Neutrophil (primary cell): ENCODE measurements around the gene MATCAP1.

Experiments
- H3K27ac ChIP-seq: fragments of 200-600 bp; sonication (generic); 2 replicates; pipeline ENCODE4 v1.5.1; 2016; ENCODE audit warnings: mild to moderate bottlenecking, moderate library complexity
- H3K27me3 ChIP-seq: fragments of 200-600 bp; sonication (generic); 2 replicates; pipeline ENCODE4 v1.6.0; 2016; ENCODE audit warnings: mild to moderate bottlenecking
- H3K36me3 ChIP-seq: fragments of 200-600 bp; sonication (generic); 2 replicates; pipeline ENCODE4 v1.5.1; 2017
- H3K4me1 ChIP-seq, 2 experiments: fragments of 200-600 bp in 1 of 2; sonication (generic) in 1 of 2; 1 replicate in 1 of 2; 2 replicates in 1 of 2; pipeline versions ENCODE4 v1.5.1 to v1.6.1; 2013 to 2016; ENCODE audit warnings: low read depth in 1 of 2, low read length in 1 of 2, mild to moderate bottlenecking in 1 of 2, moderate library complexity in 1 of 2; ENCODE audit not compliant: control insufficient read depth in 1 of 2, insufficient read depth in 1 of 2
- H3K4me3 ChIP-seq, 2 experiments: fragments of 200-600 bp in 1 of 2; sonication (generic) in 1 of 2; 1 replicate in 1 of 2; 2 replicates in 1 of 2; pipeline ENCODE4 v1.5.1; 2013 to 2016; ENCODE audit warnings: low read depth in 1 of 2, low read length in 1 of 2, mild to moderate bottlenecking in 1 of 2, moderate library complexity in 1 of 2
- H3K9me3 ChIP-seq: fragments of 200-600 bp; sonication (generic); 2 replicates; pipeline ENCODE4 v1.5.1; 2016
- TF ChIP-seq, protein P1 (sequence below): fragments of 200-600 bp; sonication (generic); IDR thresholded peaks from 2 replicates; pipeline ENCODE4 v1.5.1; 2016; ENCODE audit warnings: antibody characterized with exemption

The MATCAP1 gene

DNA sequence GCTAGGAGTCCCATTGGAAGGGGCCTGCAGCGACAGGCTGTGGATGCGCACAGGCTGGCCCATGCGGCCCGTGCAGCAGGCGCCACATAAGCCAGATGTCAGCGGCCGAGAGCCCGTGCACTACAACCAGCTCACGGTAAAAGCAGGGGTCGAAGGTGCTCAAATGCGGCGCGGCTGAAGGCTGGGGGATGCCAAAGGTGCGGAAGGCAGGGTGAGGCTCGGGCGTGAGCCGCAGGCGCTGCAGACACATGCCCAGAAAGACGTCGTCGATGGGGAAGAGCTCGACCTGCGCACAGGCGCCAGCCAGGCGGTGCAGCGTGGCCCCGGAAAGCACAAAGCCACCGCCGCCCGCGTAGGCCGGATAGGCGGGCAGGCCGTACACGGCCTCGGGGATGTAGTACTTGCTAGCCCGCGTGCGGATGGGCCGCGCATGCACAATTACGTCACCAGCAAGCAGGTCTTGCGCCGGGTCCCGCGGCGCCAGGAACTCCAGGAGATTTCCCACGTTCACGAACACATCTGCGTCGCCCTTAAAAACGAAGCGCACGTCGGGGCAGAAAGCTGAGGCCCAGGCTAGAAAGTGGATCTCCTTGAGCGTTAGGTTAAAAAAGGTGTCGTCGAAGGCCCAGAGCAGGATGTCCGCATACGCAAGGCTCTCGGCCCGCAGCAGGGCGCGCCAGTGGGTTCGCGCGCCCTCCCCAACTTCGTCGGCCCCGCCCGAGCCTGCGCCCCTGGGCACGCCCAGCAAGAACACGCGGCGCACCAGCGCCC lies 34.3 kb downstream of the MATCAP1 start:
- H3K36me3 ChIP-seq, result peaks cover 53% of the 10 kb centered on the region

DNA sequence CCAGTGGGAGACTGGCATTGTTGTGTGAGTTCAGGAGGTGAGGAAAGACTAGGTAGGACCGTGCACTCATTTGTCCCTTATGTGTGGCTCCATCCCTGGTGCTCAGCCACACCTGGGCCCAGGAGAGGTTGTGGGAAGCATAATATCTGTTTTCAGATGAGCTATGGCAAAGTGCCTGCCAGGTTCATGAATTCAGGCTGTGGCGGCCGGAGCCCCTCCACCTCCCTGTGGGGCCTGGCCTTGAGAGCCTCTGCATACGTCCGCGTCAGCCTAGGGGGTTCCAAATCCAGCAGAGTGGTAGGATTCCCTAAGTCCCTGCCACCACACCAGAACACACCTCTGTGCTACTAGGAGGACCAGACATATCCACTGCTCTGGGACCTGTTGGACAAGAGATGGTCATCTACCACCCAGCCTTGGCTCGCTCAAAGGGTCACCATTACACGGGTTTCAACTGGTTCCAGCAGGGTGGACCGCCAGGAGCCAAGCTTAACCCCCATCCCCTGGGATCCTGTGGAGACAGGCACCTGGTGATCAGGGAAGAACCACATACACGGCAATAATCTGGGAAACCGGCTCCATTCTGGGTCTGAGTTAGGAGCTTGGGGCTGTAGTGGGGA lies 35.0 kb downstream of the MATCAP1 start:
- no peaks in the 10 kb centered on the region for H3K9me3 ChIP-seq
- H3K27me3 ChIP-seq, result peaks cover 48% of the 10 kb centered on the region
- peaks cover 44 to 47% of the 10 kb centered on the region in 2 experiments for H3K4me1 ChIP-seq
- no peak overlapping the region for H3K27ac ChIP-seq
- H3K4me3 ChIP-seq, result no peak overlapping the region
- H3K36me3 ChIP-seq, result peaks cover 53% of the 10 kb centered on the region
- TF ChIP-seq, protein P1, sequence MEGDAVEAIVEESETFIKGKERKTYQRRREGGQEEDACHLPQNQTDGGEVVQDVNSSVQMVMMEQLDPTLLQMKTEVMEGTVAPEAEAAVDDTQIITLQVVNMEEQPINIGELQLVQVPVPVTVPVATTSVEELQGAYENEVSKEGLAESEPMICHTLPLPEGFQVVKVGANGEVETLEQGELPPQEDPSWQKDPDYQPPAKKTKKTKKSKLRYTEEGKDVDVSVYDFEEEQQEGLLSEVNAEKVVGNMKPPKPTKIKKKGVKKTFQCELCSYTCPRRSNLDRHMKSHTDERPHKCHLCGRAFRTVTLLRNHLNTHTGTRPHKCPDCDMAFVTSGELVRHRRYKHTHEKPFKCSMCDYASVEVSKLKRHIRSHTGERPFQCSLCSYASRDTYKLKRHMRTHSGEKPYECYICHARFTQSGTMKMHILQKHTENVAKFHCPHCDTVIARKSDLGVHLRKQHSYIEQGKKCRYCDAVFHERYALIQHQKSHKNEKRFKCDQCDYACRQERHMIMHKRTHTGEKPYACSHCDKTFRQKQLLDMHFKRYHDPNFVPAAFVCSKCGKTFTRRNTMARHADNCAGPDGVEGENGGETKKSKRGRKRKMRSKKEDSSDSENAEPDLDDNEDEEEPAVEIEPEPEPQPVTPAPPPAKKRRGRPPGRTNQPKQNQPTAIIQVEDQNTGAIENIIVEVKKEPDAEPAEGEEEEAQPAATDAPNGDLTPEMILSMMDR, result no peak

More for the DNA sequence above, 34.3 kb downstream of the MATCAP1 start:
- H3K9me3 ChIP-seq, result no peaks in the 10 kb centered on the region
- H3K4me1 ChIP-seq, result peaks cover 44 to 53% of the 10 kb centered on the region in 2 experiments
- TF ChIP-seq, protein P1, result no peak
- peaks cover 55% of the 10 kb centered on the region for H3K27me3 ChIP-seq
- H3K4me3 ChIP-seq, result peak overlapping the region in 1 of 2 experiments; percentile 23
- no peak overlapping the region for H3K27ac ChIP-seq

DNA sequence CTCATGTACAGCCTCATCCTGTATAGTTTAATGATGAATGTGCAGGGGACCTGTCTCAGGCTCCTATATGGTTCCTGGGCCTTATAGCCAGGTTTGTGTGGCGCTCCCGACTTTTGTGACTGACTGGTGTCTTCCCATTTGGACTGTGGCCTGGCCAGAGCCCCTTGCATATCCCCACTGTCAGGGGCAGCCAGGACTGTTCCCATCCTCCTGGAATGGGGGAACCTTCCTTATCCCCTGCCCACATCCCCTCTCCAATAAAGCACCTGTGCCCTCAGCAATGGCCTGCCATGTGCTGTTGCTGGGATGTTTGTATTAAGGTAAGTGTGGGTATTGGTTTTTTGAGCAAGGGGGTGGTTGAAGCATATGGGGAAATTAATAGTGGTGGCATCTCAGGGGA lies 35.5 kb downstream of the MATCAP1 start:
- no peak overlapping the region for H3K4me3 ChIP-seq
- H3K9me3 ChIP-seq, result no peaks in the 10 kb centered on the region
- H3K27ac ChIP-seq, result no peak overlapping the region
- TF ChIP-seq, protein P1, result no peak
- H3K36me3 ChIP-seq, result peaks cover 59% of the 10 kb centered on the region
- H3K27me3 ChIP-seq, result peaks cover 45% of the 10 kb centered on the region
- peaks cover 41 to 47% of the 10 kb centered on the region in 2 experiments for H3K4me1 ChIP-seq

DNA sequence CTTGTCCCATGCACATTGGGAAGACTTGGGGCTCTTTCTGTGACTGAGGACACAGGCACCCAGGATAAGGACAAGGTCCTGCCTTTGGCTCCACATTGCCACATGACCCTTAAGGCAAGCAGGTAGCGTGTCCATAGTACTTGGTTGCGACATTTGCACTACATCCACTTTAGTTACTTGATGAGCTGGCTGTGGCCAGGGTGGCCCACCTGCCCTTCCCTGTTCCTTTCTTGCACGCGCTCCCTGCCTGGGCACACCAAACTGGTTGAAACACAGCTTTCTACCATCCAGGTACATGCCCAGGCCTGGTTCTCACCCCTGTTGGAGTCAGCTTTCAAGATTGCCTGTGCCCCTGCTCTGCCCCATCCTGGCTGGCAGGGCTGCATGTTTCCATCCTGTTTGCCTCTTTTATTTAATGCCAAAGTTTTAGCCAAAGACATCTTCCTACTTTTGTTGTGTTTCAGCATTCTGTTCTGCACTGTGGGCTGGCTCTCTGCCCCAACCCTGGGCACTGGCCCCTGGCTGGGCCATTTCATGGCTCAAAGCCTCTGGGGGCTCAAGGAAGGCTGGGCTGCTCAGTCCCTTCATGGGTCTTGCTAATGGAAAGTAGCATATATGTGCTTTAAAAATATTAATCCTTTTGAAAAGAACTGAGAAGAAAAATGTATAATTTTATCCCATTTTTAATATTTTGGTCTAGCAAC lies 36.2 kb downstream of the MATCAP1 start:
- TF ChIP-seq, protein P1, result no peak
- Histone ChIP-seq H3K4me3 (no peak overlapping the region), H3K27ac (no peak overlapping the region), H3K4me1 (peaks cover 41 to 47% of the 10 kb centered on the region in 2 experiments), H3K27me3 (peaks cover 38% of the 10 kb centered on the region), H3K36me3 (peaks cover 65% of the 10 kb centered on the region), H3K9me3 (no peaks in the 10 kb centered on the region)

DNA sequence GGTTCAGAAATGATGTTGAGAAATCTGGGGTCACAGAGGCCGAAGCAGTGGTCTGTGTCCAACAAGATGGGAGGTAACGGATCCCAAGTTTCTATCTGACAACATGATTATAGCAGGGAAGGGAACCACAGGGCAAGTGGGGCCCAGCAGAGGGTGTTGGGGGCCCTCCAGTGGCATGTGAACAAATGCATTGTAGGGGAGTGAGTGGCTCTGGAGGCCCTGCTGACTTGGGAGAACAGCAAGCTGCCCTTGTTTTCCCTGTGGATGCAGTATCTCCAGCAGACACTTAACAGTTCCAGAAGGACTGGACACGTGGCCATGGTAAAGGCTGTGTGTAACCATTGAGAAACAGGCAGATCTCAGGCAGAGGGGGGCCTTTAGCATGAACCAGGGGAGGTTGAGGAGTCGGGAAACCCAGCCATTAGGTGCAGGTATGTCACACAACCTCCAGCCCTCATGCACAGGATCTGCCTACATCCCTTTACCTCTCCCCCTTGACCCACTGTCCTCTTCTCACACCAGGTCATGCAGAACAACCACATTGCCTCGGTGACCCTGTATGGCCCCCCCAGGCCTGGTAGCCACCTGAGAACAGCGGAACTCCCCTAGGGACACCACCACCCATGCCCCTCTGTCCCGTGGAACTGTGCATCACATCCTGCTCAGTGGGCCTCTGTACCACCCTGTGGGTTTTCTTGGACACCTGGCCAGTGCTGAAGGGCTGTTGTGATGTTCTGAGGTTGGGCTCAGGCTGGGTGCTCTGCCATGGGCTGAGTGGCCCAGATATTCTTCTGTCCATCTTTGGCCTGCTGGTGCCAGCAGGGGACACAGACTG lies 37.0 kb downstream of the MATCAP1 start:
- TF ChIP-seq, protein P1, result no peak
- peaks cover 30% of the 10 kb centered on the region for H3K27me3 ChIP-seq
- peaks cover 74% of the 10 kb centered on the region for H3K36me3 ChIP-seq
- H3K9me3 ChIP-seq, result no peaks in the 10 kb centered on the region
- no peak overlapping the region for H3K4me3 ChIP-seq
- H3K27ac ChIP-seq, result peak overlapping the region; percentile 72
- H3K4me1 ChIP-seq, result peaks cover 41 to 47% of the 10 kb centered on the region in 2 experiments
